ENCODE measurements around the gene SYMPK. TPM values are rescaled to one million over a fixed set of nuclear protein-coding genes. Genes with fewer than 3 reads are reported as not detected.

The SYMPK gene
- total RNA-seq, 1 experiment from 2014 or later = 85.5 TPM

GRCh38 chr19:45768984-45769782 lies 93.8 kb downstream of the SYMPK start, which contains the start of gene SIX5:
SIX5 (minus strand) TSS chr19:45769252; CDS start chr19:45768844, 408 bp downstream.
- POLR2A ChIA-PET (ENCODE audit: low non-redundant PET) = interaction anchor here (0.5 to 0.9 kb wide), 10 partner anchors 10 to 1580 kb away, joined by 3 to 21 read pairs (median 6); partner anchors contain the start of genes DHX34, DMPK, FBXO46 and QPCTL
- peak within 1 kb of the TSS; percentile 98 for H3K27ac ChIP-seq (ENCODE audit: low read depth, low read length, poor library complexity, severe bottlenecking)
- peak within 1 kb of the TSS; percentile 89 for H3K4me3 ChIP-seq (ENCODE audit: low read depth, low read length, poor library complexity, severe bottlenecking)
- no peaks in the 10 kb centered on the region for H3K27me3 ChIP-seq (replicated peaks; ENCODE audit: insufficient read depth, low read depth, low read length, poor library complexity)
- peaks cover 20% of the 10 kb centered on the region for H3K4me1 ChIP-seq (ENCODE audit: insufficient read depth, low read length, poor library complexity, severe bottlenecking)
- TF ChIP-seq CTCF (conservative IDR thresholded peaks at IDR 0.05; ENCODE audit: low read depth, low read length) (no peak), EZH2 (IDR thresholded peaks at IDR 0.05; ENCODE audit: borderline replicate concordance, low read depth, low read length, poor library complexity, severe bottlenecking) (no peak)
- BruUV-seq (replicated peaks) = no TSS peak
- no peaks in the 10 kb centered on the region for H3K36me3 ChIP-seq (ENCODE audit: insufficient read depth, low read length, poor library complexity, severe bottlenecking)
- no peaks in the 10 kb centered on the region for H3K9me3 ChIP-seq (ENCODE audit: low read depth, low read length, poor library complexity, severe bottlenecking)
- intact Hi-C loops (cut with micrococcal nuclease; ENCODE audit: unreplicated experiment) = no loop called here
- CTCF ChIA-PET = interaction anchor here (0.6 to 3.0 kb wide), 7 partner anchors 10 to 127 kb away, joined by 3 to 17 read pairs (median 7); no protein-coding TSS in a partner anchor
- peak; percentile 99 for DNase-seq (ENCODE audit: low spot score)

DNA sequence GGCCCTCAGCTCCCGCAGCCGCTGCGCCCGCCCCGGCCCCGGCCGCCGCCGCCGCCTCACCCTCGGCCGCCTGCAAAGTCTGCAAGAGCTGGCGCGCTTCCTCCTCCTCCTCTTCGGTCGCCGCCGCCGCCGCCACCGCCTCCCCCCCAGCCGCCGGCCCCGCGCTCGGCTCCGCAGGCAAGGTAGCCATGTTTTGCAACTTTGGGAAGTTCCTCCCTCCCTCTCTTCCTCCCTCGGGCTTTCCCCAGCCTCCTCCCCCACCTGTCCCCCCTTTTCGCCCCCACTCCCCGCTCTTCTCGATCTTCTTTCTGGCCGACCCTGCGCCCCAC lies 94.3 kb downstream of the SYMPK start:
- Histone ChIP-seq H3K4me3 (ENCODE audit: low read depth, low read length, poor library complexity, severe bottlenecking) (peak overlapping the region; percentile 89), H3K4me1 (ENCODE audit: insufficient read depth, low read length, poor library complexity, severe bottlenecking) (peaks cover 22% of the 10 kb centered on the region), H3K27me3 (replicated peaks; ENCODE audit: insufficient read depth, low read depth, low read length, poor library complexity) (no peaks in the 10 kb centered on the region), H3K27ac (ENCODE audit: low read depth, low read length, poor library complexity, severe bottlenecking) (peak overlapping the region; percentile 98), H3K9me3 (ENCODE audit: low read depth, low read length, poor library complexity, severe bottlenecking) (no peaks in the 10 kb centered on the region), H3K36me3 (ENCODE audit: insufficient read depth, low read length, poor library complexity, severe bottlenecking) (no peaks in the 10 kb centered on the region)
- CTCF ChIA-PET = interaction anchor here (2.4 to 3.0 kb wide), 2 partner anchors 10 to 31 kb away, joined by 15 to 17 read pairs; no protein-coding TSS in a partner anchor
- TF ChIP-seq CTCF (conservative IDR thresholded peaks at IDR 0.05; ENCODE audit: low read depth, low read length) (no peak), EZH2 (IDR thresholded peaks at IDR 0.05; ENCODE audit: borderline replicate concordance, low read depth, low read length, poor library complexity, severe bottlenecking) (no peak)
- POLR2A ChIA-PET (ENCODE audit: low non-redundant PET) = interaction anchor here (0.5 to 0.6 kb wide), 2 partner anchors 38 to 126 kb away, joined by 3 to 5 read pairs; partner anchors contain the start of gene FBXO46
- intact Hi-C loops (cut with micrococcal nuclease; ENCODE audit: unreplicated experiment) = no loop called here
- peak; percentile 67 for DNase-seq (ENCODE audit: low spot score)
- BruUV-seq (replicated peaks) = no TSS peak

DNA sequence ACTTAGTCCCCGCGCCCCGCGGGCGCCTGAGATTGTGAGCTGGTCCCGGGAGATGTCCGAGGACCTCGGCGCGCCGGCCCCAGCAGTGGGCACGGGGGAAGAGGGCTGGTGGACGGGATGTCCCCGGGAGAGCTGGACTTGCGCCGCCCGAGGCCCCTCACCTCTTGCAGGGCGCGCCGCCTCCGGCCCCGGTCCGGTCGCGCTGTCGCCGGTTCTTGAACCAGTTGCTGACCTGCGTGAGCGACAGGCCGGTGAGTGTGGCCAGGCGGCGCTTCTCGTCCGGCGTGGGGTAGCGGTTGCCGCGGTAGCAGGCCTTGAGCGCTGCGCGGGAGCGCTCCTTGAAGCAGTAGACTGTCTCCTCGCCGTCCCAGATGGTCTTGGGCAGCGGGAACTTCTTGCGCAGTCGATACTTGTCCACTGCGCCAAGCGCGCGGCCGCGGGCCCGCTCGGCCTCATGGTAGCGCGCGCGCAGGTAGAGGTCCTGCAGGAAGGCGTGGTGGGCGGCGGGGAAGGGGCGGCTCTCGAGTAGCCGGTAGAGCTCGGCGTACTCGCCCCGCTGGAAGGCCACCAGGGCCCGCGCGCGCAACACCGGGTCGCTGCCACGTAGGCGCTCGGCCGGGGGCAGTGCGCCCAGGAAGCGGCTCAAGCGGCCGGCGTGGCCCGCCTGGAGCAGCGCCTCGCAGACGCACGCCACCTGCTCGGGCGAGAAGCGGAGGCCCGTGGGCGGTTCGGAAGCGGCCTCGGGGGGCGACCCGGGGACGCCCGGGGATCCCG lies 94.9 kb downstream of the SYMPK start:
- BruUV-seq (replicated peaks) = no TSS peak
- Histone ChIP-seq H3K4me3 (ENCODE audit: low read depth, low read length, poor library complexity, severe bottlenecking) (peak overlapping the region; percentile 89), H3K36me3 (ENCODE audit: insufficient read depth, low read length, poor library complexity, severe bottlenecking) (no peaks in the 10 kb centered on the region), H3K9me3 (ENCODE audit: low read depth, low read length, poor library complexity, severe bottlenecking) (no peaks in the 10 kb centered on the region), H3K4me1 (ENCODE audit: insufficient read depth, low read length, poor library complexity, severe bottlenecking) (peaks cover 22% of the 10 kb centered on the region), H3K27me3 (replicated peaks; ENCODE audit: insufficient read depth, low read depth, low read length, poor library complexity) (no peaks in the 10 kb centered on the region), H3K27ac (ENCODE audit: low read depth, low read length, poor library complexity, severe bottlenecking) (peak overlapping the region; percentile 98)
- peak; percentile 69 for DNase-seq (ENCODE audit: low spot score)
- intact Hi-C loops (cut with micrococcal nuclease; ENCODE audit: unreplicated experiment) = no loop called here
- ChIA-PET CTCF (interaction anchor here (3.0 kb wide), 1 partner anchor 31 kb away, joined by 17 read pairs; no protein-coding TSS in a partner anchor), POLR2A (ENCODE audit: low non-redundant PET) (interaction anchor here (0.5 to 0.6 kb wide), 2 partner anchors 37 to 51 kb away, joined by 5 read pairs; partner anchors contain the start of gene FBXO46)
- TF ChIP-seq EZH2 (IDR thresholded peaks at IDR 0.05; ENCODE audit: borderline replicate concordance, low read depth, low read length, poor library complexity, severe bottlenecking) (no peak), CTCF (conservative IDR thresholded peaks at IDR 0.05; ENCODE audit: low read depth, low read length) (no peak)

Measured in A673 (cell line).